A549 treated with DMSO at 1 μM for 4 hours (cell line): ENCODE measurements around the gene ANKRD1. TPM values are rescaled to one million over a fixed set of nuclear protein-coding genes. Genes with fewer than 3 reads are reported as not detected.

Source experiments
- total RNA-seq: library from RNA; stranded (reverse); fragments of 200-300 nt; extraction: Qiagen RNA extraction; gene quantifications from 5 replicates; pipeline ENCODE4 v1.2.3, GENCODE V29; 2022; ENCODE audit warnings: low read depth

ANKRD1 gene
- 3.8 to 10.5 TPM (median 7.1 TPM) in 5 replicates for total RNA-seq

GRCh38 chr10:90920986-90921666, at the start of gene ANKRD1:
TSS of gene ANKRD1 (minus strand) at chr10:90921087. CDS start at chr10:90921027, 60 bp downstream.

GRCh38 chr10:90871766-90872647, 48.9 kb downstream of the ANKRD1 start, which contains the start of gene RPP30:
TSS of gene RPP30 (plus strand) at chr10:90871974. CDS start at chr10:90871987, 13 bp downstream.

Other genes with a start within 250 kb of the ANKRD1 start
- 0.09 to 0.15 TPM (median 0.10 TPM) in 5 replicates for gene HTR7, start 63.0 kb downstream of the ANKRD1 start, total RNA-seq
- 48.7 to 57.9 TPM (median 56.2 TPM) in 5 replicates for gene RPP30, start 49.1 kb downstream of the ANKRD1 start, total RNA-seq